Liver (tissue), 9 donors: ENCODE data around the gene ITGB4. TPM values are rescaled to one million over a fixed set of nuclear protein-coding genes. Genes with fewer than 3 reads are reported as not detected.

ENCODE experiments used
- DNase-seq: peaks from one replicate; pipeline ENCODE4 v3.0.0-alpha.2; 2017; ENCODE audit warnings: low spot score
- H3K27ac ChIP-seq, 2 donors: one replicate each; pipeline ENCODE4 v1.7.0; 2013; ENCODE audit warnings: inconsistent platforms in 2 of 2, low read length in 2 of 2, control low read depth in 1 of 2, low read depth in 1 of 2, mild to moderate bottlenecking in 1 of 2
- H3K27me3 ChIP-seq, 4 donors: one replicate each; pipeline versions ENCODE4 v1.6.1 to v1.7.0; 2013; ENCODE audit warnings: low read length in 3 of 4, inconsistent platforms in 1 of 4, mild to moderate bottlenecking in 1 of 4, moderate library complexity in 1 of 4; ENCODE audit not compliant: control insufficient read depth in 4 of 4, insufficient read depth in 4 of 4
- H3K36me3 ChIP-seq, 4 donors: one replicate each; pipeline versions ENCODE4 v1.6.1 to v1.7.0; 2013; ENCODE audit warnings: low read length in 3 of 4, mild to moderate bottlenecking in 3 of 4, low read depth in 1 of 4, moderate library complexity in 1 of 4; ENCODE audit not compliant: control insufficient read depth in 4 of 4, insufficient read depth in 3 of 4
- H3K4me1 ChIP-seq, 4 donors: one replicate each; pipeline versions ENCODE4 v1.6.1 to v1.7.0; 2013; ENCODE audit warnings: low read length in 3 of 4, mild to moderate bottlenecking in 3 of 4, moderate library complexity in 1 of 4; ENCODE audit not compliant: control insufficient read depth in 4 of 4, insufficient read depth in 4 of 4
- H3K4me3 ChIP-seq, 3 donors: one replicate each; pipeline versions ENCODE4 v1.6.1 to v1.7.0; 2013; ENCODE audit warnings: low read length in 3 of 3, control low read depth in 1 of 3, low read depth in 1 of 3, mild to moderate bottlenecking in 1 of 3
- H3K9ac ChIP-seq, 2 donors: one replicate each; pipeline ENCODE4 v1.7.0; 2013; ENCODE audit warnings: low read length in 2 of 2, mild to moderate bottlenecking in 2 of 2, moderate library complexity in 2 of 2, control low read depth in 1 of 2, low read depth in 1 of 2
- H3K9me3 ChIP-seq, 4 donors: one replicate each; pipeline versions ENCODE4 v1.6.1 to v1.7.0; 2013; ENCODE audit warnings: low read length in 3 of 4; ENCODE audit not compliant: control insufficient read depth in 4 of 4
- EGR1 ChIP-seq, 2 donors: IDR thresholded peaks; 2 replicates each; pipeline ENCODE4 v1.6.1; 2016 to 2018; ENCODE audit warnings: antibody characterized with exemption in 2 of 2, low read depth in 2 of 2
- FOXA2 ChIP-seq: IDR thresholded peaks from 2 replicates; pipeline ENCODE4 v1.6.1; 2016; ENCODE audit warnings: antibody characterized with exemption
- GABPA ChIP-seq, 2 donors: IDR thresholded peaks in 1 of 2; conservative IDR thresholded peaks in 1 of 2; 2 replicates each; pipeline ENCODE4 v1.6.1; 2016; ENCODE audit warnings: antibody characterized with exemption in 2 of 2, mild to moderate bottlenecking in 1 of 2, moderate library complexity in 1 of 2
- HNF4A ChIP-seq, 2 donors: conservative IDR thresholded peaks; 2 replicates each; pipeline ENCODE4 v1.6.1; 2016; ENCODE audit warnings: antibody characterized with exemption in 2 of 2, mild to moderate bottlenecking in 2 of 2
- JUND ChIP-seq, 2 donors: IDR thresholded peaks; 2 replicates each; pipeline ENCODE4 v1.6.1; 2016; ENCODE audit warnings: antibody characterized with exemption in 2 of 2
- NR2F2 ChIP-seq: IDR thresholded peaks from 2 replicates; pipeline ENCODE4 v1.6.1; 2016; ENCODE audit warnings: antibody characterized with exemption
- REST ChIP-seq: IDR thresholded peaks from 2 replicates; pipeline ENCODE4 v1.6.1; 2016; ENCODE audit warnings: antibody characterized with exemption, mild to moderate bottlenecking
- SP1 ChIP-seq: IDR thresholded peaks from 2 replicates; pipeline ENCODE4 v1.6.1; 2018; ENCODE audit warnings: antibody characterized with exemption, mild to moderate bottlenecking
- TAF1 ChIP-seq: conservative IDR thresholded peaks from 2 replicates; pipeline ENCODE4 v1.6.1; 2016; ENCODE audit warnings: antibody characterized with exemption, mild to moderate bottlenecking
- YY1 ChIP-seq: IDR thresholded peaks from 2 replicates; pipeline ENCODE4 v1.6.1; 2016; ENCODE audit warnings: antibody characterized with exemption, mild to moderate bottlenecking
- WGBS: extraction: QIAGEN DNeasy Blood & Tissue Kit; methylation state at CpG from one replicate; pipeline ENCODE4 v1.1.7; 2013; 5-methylcytosine and 5-hydroxymethylcytosine counted together
- polyA plus RNA-seq, 2 donors: library from polyadenylated mRNA; stranded (reverse) in 1 of 2; unstranded in 1 of 2; fragments of 200-250 nt in 1 of 2; fragments of >200 nt in 1 of 2; fragmentation: Nextera tagmentation in 1 of 2; extraction: Ambion mirVana in 1 of 2; gene quantifications; one replicate each; pipeline versions ENCODE4 v1.2.1 to v1.2.3, GENCODE V29; 2013 to 2015
- total RNA-seq, 2 donors: library from RNA; depleted of rRNA; stranded (reverse); fragments of >200 nt; gene quantifications; one replicate each; pipeline ENCODE4 v1.2.3, GENCODE V29; 2014
- TF ChIP-seq, protein P1 (sequence below): IDR thresholded peaks from 2 replicates; pipeline ENCODE4 v1.6.1; 2016; ENCODE audit warnings: antibody characterized with exemption
- TF ChIP-seq, protein P2 (sequence below): IDR thresholded peaks from 2 replicates; pipeline ENCODE4 v1.6.1; 2016; ENCODE audit warnings: antibody characterized with exemption
- TF ChIP-seq, protein P3 (sequence below): IDR thresholded peaks from 2 replicates; pipeline ENCODE4 v1.6.1; 2016; ENCODE audit warnings: antibody characterized with exemption
- donor health status: healthy.
- donor health status: healthy.
- donor health status: healthy.
- donor health status: healthy.
- donor health status: healthy.

Gene ITGB4
- total and polyA plus RNA-seq, 4 donors, result 0.42 to 1.4 (median 1.3) TPM

DNA sequence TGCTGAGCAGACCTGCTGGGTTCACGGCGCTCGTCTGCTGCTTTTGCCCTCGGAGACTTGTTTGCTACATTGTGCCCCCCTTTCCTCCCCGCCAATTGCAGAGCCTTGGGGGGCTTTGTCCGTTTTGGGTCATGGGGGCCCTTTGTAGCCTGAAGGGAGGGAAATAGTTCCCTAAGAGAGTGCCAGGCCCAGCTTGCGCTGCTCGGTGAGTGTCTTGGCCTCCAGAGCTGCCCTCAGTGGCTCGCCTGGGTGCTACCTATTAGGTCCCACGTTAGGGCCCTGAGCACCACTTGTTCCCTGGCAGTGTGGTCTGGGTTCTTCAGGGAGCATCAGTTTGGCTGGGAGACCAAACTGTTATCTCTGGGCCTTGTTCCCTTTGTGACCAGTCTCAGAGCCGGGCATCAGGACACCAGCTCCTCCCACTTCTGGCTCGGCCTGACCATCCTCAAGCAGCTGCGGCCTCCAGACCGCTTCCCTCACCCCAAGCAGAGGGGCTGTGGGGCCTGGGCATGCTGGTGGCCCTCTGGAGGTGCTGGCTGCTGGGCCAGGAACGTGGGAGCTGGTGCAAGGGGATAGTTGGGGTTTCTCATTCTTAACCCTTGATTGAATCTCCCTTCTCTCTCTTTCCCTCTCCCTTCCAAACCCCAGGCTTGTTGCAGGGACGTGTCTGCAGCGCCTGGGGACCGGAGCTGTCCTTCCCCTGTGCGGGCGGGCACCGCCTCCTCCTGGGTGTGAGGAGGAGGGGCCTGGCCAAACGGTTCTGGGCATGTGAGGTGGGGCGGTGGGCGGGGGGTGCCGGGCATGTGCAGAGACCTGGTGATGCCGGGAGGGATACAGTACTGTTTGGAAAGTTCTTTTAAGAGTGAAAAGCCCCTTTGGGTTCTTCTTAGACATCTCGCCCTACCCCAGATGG, 16.0 kb upstream of the ITGB4 start (continued):
- TF ChIP-seq REST, result no peak

DNA sequence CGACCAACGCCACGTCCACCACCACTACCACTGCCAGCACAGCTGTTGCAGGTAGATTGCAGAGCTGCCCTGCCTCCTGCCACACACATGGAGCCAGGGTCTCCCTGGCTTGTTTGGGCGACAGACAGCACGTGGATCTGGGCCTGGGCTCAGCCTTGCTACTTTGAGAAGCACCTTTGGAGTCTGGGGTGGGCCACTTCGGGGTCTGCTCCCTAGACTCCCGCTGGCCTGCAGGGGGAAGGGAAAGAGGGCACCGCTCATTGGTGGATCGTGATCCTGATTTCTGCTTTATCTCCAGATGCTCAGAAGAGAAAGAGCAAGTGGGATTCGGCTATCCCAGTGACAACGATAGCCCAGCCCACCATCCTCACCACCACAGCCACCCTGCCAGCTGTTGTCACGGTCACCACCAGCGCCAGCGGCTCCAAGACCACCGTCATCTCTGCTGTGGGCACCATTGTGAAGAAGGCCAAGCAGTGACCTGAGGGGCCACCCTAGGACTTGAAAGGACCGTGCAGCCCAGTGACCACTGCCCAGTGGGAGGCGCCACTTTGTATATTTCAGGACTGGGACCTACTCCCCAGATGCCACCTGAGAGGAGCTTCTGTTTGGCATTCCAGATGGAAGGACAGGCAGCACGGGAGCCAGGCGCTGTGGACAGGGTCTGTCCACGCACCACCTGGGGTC, 15.1 kb upstream of the ITGB4 start:
- Histone ChIP-seq H3K27me3 (no peaks in the 10 kb centered on the region), H3K9me3 (no peaks in the 10 kb centered on the region), H3K4me1 (no peaks in the 10 kb centered on the region), H3K27ac (no peak overlapping the region), H3K36me3 (peaks cover 30 to 74% (median 46%) of the 10 kb centered on the region in 4 donors), H3K9ac (no peak overlapping the region), H3K4me3 (no peak overlapping the region)
- 92% methylated on average over 20 of the region's 20 CpGs for WGBS
- no peak for TF ChIP-seq REST
- no peak for TF ChIP-seq HNF4A (conservative IDR thresholded peaks at IDR 0.05)
- no peak for TF ChIP-seq TAF1
- no peak for TF ChIP-seq JUND (IDR thresholded peaks at IDR 0.05)
- TF ChIP-seq, protein P1, sequence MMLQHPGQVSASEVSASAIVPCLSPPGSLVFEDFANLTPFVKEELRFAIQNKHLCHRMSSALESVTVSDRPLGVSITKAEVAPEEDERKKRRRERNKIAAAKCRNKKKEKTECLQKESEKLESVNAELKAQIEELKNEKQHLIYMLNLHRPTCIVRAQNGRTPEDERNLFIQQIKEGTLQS, result no peak
- TF ChIP-seq NR2F2, result no peak
- no peak for TF ChIP-seq YY1
- TF ChIP-seq EGR1 (IDR thresholded peaks at IDR 0.05; ENCODE audit: low read depth in 2 of 2), result no peak
- TF ChIP-seq, protein P2, sequence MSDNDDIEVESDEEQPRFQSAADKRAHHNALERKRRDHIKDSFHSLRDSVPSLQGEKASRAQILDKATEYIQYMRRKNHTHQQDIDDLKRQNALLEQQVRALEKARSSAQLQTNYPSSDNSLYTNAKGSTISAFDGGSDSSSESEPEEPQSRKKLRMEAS, result no peak
- TF ChIP-seq, protein P3, sequence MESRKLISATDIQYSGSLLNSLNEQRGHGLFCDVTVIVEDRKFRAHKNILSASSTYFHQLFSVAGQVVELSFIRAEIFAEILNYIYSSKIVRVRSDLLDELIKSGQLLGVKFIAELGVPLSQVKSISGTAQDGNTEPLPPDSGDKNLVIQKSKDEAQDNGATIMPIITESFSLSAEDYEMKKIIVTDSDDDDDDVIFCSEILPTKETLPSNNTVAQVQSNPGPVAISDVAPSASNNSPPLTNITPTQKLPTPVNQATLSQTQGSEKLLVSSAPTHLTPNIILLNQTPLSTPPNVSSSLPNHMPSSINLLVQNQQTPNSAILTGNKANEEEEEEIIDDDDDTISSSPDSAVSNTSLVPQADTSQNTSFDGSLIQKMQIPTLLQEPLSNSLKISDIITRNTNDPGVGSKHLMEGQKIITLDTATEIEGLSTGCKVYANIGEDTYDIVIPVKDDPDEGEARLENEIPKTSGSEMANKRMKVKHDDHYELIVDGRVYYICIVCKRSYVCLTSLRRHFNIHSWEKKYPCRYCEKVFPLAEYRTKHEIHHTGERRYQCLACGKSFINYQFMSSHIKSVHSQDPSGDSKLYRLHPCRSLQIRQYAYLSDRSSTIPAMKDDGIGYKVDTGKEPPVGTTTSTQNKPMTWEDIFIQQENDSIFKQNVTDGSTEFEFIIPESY, result no peak
- no peak for TF ChIP-seq SP1
- TF ChIP-seq GABPA (IDR thresholded peaks at IDR 0.05 in 1 of 2, conservative IDR thresholded peaks at IDR 0.05 in 1 of 2), result no peak
- no peak for TF ChIP-seq FOXA2
- no peak for DNase-seq
